AG10803 (cell line): ENCODE results near the gene KRTAP1-3.

ENCODE experiments used
- DNase-seq: peaks from one replicate; pipeline ENCODE4 v3.0.0; 2010; ENCODE audit warnings: low read depth
- H3K4me3 ChIP-seq: 2 replicates; pipeline ENCODE4 v1.5.1; 2011; ENCODE audit warnings: mild to moderate bottlenecking, low read length, control low read depth
- TF ChIP-seq, protein P1 (sequence below): conservative IDR thresholded peaks from 2 replicates; pipeline ENCODE4 v1.5.1; 2011; ENCODE audit warnings: mild to moderate bottlenecking, low read length, control low read depth, inconsistent platforms

The KRTAP1-3 gene

DNA sequence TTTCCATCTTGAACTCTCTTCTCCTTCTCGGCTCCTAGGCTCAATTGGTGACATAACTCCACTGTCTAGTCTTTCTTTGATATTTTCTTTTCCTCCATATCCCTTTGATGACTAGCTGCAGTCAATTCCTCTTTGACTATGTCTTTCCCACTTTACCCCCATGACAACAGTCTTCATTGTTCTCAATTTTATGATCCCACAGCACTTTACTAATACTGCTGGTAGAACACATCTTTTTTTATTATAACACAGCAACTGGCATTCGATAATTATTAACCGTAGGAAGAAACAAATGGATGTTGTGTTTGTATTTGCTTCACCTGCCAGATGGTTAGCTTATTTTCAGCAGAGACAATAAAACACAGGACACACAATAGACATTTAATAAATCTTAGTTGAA, 42.0 kb downstream of the KRTAP1-3 start:
- no peak overlapping the region for H3K4me3 ChIP-seq
- DNase-seq: no peak
- TF ChIP-seq, protein P1, sequence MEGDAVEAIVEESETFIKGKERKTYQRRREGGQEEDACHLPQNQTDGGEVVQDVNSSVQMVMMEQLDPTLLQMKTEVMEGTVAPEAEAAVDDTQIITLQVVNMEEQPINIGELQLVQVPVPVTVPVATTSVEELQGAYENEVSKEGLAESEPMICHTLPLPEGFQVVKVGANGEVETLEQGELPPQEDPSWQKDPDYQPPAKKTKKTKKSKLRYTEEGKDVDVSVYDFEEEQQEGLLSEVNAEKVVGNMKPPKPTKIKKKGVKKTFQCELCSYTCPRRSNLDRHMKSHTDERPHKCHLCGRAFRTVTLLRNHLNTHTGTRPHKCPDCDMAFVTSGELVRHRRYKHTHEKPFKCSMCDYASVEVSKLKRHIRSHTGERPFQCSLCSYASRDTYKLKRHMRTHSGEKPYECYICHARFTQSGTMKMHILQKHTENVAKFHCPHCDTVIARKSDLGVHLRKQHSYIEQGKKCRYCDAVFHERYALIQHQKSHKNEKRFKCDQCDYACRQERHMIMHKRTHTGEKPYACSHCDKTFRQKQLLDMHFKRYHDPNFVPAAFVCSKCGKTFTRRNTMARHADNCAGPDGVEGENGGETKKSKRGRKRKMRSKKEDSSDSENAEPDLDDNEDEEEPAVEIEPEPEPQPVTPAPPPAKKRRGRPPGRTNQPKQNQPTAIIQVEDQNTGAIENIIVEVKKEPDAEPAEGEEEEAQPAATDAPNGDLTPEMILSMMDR: no peak

DNA sequence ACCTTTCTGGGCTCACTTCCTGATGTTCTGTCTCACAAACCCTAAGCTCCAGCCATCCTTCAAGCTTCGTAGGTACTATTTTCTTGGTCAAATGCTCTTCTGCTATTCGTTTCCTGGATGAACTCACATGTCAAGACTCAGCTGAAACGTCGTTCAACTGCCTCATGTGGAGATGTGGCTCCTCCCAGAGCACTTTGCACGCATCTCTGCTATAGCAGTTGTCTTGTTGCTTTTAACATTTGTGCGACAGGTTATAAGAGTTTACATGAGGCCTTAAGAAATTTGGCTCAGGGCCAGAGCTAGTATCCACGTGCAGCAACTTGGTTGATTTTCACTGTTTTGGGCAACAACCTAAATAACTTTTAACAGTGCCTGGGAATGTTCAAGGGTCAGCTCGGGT, 47.8 kb downstream of the KRTAP1-3 start:
- no peak overlapping the region for H3K4me3 ChIP-seq
- DNase-seq: no peak
- TF ChIP-seq, protein P1: no peak

DNA sequence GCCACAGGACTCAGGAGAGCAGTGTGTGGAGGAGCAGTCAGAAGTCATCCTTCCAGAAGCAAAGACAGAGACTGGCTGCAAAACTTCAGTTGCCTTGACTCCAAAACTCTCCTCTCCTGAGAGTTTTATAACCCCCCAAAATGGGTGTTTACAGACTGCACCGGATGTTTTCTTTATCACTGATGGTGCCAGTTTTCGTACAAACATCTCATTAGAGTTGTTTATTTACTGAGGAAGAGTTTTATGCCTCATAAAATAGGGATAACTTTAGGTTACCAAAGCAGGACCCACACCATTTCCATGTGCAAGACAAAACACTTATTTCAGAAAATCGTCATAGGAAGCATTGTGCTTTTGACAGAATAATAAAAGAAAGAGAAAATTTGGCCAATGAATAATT, 50.4 kb downstream of the KRTAP1-3 start, which contains the start of gene KRT40:
TSS of gene KRT40 (minus strand) at position 101 of the 400 bp plus-strand sequence. CDS start at position 48, 53 bp downstream.
- no peak within 1 kb of the TSS for H3K4me3 ChIP-seq
- TF ChIP-seq, protein P1: no peak
- DNase-seq: no peak
